ENCODE results near the gene SMCR8.
"Not testable (repeated sequence)": the region's sequence is repeated elsewhere in the genome, so short reads cannot be mapped to it uniquely, and the experiment has no call there.

SMCR8 gene

DNA sequence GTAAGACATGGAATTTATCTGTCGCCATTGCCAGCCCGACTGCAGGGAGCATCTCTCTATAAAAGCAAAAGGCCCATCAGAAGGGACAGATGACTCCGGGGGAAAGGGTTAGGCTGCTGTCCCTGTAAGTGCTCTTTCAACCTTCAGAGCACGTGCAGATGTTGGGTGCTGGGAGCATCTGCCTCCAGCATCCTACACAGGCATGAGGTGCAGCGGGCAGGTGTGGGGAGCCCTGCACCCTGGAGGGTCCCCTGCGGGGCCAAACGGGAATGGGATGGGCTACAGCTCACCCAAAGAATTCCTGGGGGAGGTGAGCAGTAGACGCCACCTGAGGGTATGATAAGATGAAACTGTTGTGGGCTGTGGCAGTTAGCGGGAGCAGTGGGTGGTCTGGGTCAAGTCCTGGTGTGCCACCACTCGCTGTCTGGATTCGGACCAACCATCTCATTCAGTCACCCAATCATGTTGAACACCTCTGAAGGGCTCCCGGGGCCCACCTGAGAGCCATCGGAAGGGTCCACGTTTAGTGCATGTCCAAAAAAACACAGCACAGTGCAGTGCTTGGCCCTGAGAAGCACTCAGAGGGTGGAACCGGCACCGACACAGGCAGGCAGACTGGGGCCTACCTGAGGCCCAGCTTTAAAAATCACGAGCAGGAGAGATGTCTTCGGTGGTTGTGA is 3.8 kb downstream of the SMCR8 start:
- no peak for DNase-seq (ENCODE audit: low spot score)

DNA sequence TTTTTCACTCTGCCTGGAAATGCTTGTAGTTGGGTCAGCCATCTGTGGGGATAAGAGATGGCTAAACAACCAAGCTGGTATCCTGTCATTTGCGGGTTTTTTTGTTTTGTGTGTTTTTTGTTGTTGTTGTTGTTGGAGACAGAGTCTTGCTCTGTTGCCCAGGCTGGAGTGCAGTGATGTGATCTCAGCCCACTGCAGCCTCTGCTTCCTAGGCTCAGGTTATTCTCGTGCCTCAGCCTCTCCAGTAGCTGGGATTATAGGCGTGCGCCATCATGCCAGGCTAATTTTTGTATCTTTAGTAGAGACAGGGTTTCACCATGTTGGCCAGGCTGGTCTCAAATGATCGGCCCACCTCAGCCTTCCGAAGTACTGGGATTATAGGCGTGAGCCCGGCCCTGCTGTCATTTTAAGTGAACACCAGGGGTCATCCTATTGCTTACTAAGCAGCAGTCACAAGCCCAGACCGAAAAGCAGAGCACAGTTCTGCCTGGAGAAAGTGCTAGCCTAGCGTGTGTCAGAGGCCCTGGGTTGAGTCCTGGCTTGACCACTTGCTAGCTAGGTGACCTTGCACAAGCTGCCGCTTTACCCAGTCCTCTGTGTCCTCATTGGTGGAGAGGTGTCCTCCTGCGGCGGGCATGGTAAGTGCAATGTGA is 4.6 kb downstream of the SMCR8 start:
- no peak for DNase-seq (ENCODE audit: low spot score)

DNA sequence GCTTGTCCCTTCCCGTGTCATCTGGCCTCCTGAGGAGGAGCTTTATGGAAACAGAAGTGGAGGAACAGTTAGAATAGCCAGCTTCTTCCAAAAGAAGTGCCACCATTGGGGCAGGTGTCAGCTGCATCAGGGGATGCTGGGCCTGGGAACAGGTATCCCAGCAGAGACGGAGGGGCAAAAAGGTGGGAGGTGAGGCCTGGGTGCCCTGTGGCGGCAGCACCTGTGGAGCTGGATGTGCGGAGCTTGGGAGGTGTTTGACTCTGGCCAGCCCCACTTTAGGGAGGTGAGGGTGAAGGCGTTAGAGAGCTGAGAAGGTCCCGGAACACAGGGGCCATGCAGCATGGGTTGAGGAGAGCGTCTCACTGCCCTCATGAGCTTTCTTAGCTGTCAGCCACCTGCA is 5.2 kb downstream of the SMCR8 start:
- DNase-seq (ENCODE audit: low spot score), result no peak

DNA sequence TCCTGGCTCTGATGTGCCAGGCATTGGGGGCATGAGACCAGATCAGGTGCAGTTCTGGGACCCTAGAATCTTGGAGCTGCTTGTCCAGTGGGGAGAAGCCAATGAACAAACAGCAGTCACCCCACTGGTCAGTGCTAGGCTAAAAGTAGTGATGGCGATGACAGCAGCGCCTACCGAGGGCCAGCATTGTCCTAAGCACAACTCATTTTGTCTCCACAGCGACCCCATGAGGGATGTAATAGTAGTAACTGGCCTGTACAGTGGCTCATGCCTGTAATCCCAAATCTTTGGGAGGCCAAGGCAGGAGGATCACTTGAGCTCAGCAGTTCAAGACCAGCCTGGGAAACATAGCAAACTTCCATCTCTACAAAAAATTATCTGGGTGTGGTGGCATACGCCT is 6.2 kb downstream of the SMCR8 start:
- no peak for DNase-seq (ENCODE audit: low spot score)

- DNase-seq (ENCODE audit: low spot score), result no peak
These were observed 7.4 kb downstream of the SMCR8 start for GRCh38 chr17:18322522-18322921.

- no peak for DNase-seq (ENCODE audit: low spot score)
These were observed 7.9 kb downstream of the SMCR8 start for GRCh38 chr17:18323007-18323406.

DNA sequence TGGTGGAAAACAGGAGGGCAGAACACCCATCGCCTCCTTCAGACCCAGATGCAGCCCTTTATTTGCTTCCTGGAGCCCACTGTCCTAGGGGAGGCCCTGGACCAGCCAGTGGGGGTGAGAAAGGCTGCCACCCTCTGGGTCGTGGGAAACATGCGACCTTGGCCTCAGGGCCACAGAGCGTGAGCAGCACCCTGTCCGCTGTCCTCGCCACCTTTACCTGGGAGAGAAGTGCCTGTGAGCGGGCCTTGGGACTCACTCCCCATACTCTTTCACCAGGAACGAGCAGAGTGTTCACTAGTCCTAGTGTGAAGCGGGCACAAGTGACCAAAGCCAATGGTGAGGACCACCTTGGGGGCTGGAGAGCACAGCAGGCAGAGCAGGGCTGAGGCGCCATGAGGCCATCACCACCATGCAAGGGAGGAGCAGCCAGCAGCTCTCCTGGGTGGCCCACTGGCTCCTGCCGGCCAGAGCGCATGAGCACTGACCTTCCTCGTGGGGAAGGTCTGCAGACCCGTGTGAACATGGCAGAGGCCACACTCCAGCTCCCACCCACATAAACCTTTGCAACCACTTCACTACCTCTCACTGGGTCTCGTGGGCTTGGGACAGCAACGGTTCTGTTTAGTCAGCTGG is 8.5 kb downstream of the SMCR8 start:
- no peak for DNase-seq (ENCODE audit: low spot score)

DNA sequence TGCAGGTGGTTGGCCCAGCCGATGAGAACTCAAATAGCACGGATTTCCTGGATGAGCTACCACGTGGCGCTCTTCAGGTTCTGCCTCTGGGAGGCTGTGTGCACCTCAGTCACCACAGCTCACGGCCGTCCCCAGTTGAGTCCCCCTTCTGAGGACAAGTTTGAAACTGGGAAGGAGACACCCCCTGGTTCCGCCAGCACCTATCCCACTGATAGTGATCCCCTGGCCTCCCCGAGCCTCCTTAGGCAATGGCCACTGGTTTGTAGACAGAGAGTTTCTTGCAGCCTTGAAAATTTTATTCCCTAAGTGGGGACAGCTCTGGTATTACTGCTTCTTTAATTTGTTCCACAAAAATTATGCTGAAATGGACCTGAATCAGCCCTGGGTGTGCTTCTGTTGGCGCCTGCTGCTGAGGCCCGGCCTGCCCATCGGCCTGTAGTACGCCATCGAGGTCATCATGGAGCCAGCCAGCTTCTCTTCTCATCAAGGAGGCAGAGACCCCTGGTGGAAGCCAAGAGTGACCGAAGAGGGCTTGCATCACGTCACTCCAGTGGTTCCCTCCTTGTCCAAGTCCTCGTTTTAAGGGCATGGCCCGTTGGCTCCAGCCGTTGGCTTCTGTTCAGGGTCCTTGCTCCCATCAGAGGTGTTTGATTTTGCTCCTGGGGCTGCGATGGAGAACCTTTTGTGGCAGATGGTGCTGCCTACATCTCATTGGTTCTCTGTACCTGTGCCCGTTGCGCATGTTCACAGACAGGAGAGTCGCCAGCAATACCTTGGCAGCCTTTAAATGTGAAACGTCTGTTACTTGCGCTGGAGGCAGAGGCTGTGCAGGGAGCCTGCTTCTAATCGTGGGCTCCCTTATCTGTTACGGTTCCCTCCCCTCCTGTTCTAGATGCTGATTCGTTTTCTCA is 9.3 kb downstream of the SMCR8 start:
- no peak for DNase-seq (ENCODE audit: low spot score)

DNA sequence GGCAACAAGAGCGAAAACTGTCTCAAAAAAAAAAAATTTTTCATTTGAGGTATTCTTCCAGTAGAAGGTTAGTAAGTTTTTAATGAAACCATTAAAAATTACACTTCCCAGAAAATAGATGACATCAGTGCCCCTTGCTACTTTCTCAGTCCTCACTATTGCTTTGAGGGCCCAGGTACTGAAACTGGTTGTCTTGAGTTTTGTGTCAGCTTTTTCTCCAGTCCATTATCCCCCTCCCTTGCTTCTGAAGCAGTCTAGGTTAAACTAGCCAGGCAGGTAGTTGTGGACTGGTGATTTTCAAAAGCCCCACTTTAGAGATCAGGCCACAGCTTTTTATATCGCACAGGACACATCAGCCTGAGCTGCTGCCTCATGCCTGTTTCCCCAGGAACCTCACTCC is 10.9 kb downstream of the SMCR8 start:
- DNase-seq (ENCODE audit: low spot score), result no peak

GRCh38 chr17:18326572-18326971 is 11.5 kb downstream of the SMCR8 start:
- DNase-seq (ENCODE audit: low spot score), result no peak

DNA sequence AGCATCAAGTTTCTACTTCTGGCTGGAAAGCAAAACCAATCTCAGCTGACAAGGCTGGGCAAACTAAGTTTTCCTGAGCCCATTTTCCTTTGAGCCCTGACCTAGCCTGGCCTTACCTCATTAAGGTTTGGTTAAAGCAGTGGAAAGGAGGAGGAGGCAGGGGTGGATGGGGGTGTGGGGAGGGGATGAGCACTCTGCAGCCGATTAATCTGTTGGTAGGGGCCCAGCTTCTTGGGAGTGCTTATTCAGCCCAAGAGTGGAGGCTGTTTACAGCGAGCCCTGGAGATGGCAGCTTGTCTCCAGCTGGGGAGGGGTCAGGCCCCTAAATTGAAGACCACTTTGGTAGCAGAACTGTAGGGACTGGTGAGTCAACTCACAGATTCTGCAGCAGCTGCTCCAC is 12.0 kb downstream of the SMCR8 start:
- no peak for DNase-seq (ENCODE audit: low spot score)

- no peak for DNase-seq (ENCODE audit: low spot score)
These were observed 12.5 kb downstream of the SMCR8 start for GRCh38 chr17:18327556-18327955.

DNA sequence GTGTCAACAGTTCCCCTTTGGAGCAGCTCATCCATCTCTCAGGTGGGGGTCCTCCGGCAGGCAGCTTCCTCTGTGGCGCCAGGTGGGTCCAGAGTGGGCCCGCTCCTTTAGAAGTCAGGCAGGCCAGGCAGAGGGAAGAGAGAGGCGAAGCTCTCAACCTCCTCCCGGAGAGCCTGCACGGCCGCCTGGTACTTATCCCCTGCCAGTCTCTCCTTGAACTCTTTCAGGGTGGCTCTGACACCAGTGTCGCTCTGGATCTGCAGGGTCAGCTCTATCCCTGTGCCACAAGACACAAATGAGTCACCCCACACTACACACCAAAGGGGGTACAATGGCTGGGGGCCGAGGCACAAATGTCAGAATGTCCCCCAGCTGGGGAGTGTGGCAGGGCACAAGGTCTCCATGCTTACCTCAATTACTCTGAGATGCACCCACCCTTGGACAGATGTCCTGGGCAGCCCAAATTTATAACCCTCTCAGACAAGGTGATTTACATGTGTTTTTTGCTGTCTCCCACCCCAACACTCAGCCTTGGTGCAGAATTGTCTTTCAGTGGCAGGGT is 13.6 kb downstream of the SMCR8 start:
- no peak for DNase-seq (ENCODE audit: low spot score)

DNA sequence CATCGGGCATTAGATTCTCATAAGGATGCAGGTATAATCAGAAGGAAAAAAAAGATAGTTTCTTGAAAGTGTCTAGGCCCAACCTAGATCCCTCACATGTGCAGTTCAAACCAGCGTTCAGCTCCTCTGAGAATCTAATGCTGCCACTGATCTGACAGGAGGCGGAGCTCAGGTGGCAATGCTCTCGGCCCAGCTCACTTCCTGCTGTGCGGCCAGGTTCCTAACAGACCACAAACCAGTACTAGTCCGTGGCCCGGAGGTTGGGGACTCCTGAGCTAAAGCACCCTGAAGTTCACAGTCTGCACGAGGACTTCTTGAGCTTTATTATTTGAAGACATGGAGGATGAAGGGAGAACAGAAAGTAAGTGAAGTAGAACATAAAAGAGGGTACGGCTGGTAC is 16.8 kb downstream of the SMCR8 start:
- DNase-seq (ENCODE audit: low spot score), result no peak

- DNase-seq (ENCODE audit: low spot score), result no peak
These were observed 17.9 kb downstream of the SMCR8 start for GRCh38 chr17:18332909-18333489.

DNA sequence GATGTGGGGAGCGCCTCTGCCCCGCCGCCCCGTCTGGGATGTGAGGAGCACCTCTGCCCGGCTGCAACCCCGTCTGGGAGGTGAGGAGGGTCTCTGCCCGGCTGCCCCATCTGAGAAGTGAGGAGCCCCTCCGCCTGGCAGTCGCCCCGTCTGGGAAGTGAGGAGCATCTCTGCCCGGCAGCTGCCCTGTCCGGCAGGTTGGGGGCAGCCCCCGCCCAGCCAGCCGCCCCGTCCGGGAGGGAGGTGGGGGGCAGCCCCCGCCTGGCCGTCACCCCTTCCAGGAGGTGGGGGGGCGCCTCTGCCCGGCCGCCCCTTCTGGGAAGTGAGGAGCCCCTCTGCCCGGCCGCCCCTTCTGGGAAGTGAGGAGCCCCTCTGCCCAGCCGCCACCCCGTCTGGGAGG is 23.1 kb downstream of the SMCR8 start:
- DNase-seq (ENCODE audit: low spot score), result not testable (repeated sequence)

- DNase-seq (ENCODE audit: low spot score), result no peak
These were observed 24.8 kb downstream of the SMCR8 start for GRCh38 chr17:18339933-18340332.

DNA sequence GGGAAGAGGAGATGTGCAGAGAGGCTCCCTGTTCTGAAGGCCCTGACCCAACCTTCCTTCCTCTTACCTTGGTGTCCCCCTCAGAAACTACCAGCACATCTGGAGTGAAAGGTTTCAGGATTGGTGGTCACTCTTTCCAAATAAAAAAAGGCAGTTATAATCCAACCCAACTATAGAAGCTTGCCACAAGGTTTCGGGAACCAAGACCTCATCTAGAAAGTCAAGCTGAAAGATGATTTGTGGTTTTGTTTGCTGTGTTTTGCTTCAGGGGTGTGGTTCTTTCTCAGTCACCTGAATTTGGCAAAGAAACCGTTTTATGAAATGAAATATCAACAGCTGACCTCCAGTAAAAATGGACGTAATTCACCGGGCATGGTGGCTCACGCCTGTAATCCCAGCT is 28.9 kb downstream of the SMCR8 start:
- no peak for DNase-seq (ENCODE audit: low spot score)

DNA sequence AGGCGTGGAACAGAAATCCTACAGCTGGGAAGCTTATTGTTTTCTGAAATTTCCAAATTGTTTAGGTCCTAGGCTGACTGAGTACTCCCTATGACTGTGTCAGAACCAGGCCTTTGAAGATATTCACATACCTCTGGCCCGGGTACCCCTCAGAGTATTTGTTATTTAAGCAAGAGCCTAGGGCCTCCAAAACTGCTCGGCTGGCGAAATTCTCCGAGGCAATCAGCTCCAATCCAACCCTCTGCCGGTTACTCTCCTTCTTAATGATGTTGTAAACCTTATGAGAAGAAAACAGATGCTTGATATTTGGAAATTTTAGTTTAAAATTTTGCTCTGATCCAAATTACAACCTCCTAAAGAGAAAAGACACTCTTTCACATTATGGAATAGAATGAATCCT is 38.4 kb downstream of the SMCR8 start:
- no peak for DNase-seq (ENCODE audit: low spot score)

GRCh38 chr17:18356624-18357023 is 41.5 kb downstream of the SMCR8 start:
- DNase-seq (ENCODE audit: low spot score), result no peak

DNA sequence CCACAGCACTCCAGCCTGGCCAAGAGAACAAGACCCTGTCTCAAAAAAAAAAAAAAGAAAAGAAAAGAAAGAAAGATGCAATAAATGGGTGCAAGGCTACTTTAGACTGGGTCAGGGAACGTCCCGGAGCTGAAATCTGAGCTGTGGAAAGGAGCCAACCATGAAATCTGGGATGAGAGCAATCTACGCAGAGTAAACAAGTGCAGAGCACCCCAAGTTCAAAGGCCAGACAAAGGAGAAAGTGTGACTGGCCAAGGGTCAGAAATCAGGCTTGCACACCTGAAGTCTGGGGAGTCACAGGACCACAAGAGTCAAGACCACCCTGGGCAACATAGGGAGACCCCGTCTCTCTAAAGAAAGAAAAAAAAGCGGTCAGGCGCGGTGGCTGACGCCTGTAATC is 45.4 kb downstream of the SMCR8 start:
- DNase-seq (ENCODE audit: low spot score), result no peak

Measured in HuH-7.5 (cell line).